ENCODE data around the gene PLCH2.

PLCH2 gene

DNA sequence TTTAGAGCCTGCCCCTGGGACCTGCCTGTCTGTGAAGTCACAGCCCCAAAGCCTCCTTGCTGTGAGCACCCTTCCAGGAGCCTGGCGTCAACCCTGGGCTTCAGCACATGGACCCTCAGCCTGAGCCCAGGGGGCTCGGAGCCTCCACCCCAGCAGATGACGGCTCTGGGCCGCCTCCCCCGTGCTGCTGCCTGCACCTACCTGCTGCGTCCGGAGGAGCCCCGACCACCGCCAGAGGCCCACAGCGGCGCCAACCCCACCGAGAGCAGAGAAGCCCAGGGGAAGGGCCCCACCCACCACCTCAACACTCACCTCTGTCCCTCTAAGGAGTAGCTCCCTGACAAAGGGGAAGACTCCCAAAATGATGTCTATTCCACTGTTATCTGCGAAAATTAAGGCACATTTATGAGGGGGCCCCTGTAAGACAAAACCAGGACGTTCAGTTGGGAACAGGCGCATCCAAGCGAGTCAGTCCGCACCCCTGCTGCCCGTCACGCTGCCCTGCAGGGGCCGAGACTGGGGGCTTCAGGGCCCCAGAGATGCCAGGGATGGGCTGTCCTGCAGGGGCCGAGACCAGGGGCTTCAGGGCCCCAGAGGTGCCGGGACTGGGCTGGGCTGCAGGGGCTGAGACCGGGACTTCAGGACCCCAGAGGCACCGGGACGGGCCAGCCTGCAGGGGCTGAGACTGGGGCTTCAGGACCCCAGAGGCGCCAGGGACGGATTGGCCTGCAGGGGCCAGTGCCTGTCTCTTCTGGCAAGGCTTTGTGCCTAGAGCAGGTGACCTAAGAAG is 34.5 kb downstream of the PLCH2 start:
- Histone ChIP-seq H4K20me1 (ENCODE audit: control insufficient read depth, insufficient read depth, low read depth, low read length) (no peaks in the 10 kb centered on the region), H3K4me2 (ENCODE audit: low read length) (no peak overlapping the region), H3F3A (ENCODE audit: control insufficient read depth, insufficient read depth) (no peaks in the 10 kb centered on the region), H3K79me2 (ENCODE audit: control insufficient read depth, low read length) (no peaks in the 10 kb centered on the region), H3K4me3 (ENCODE audit: low read length) (no peak overlapping the region), H3K9me3 (ENCODE audit: control insufficient read depth, insufficient read depth, low read length) (no peaks in the 10 kb centered on the region), H3K27ac (ENCODE audit: low read depth, low read length) (no peak overlapping the region), H3K36me3 (ENCODE audit: control insufficient read depth, low read length) (peaks cover 55% of the 10 kb centered on the region), H3K27me3 (ENCODE audit: control insufficient read depth, low read length) (no peaks in the 10 kb centered on the region), H3K4me1 (ENCODE audit: control insufficient read depth, low read length) (no peaks in the 10 kb centered on the region), H3K9me2 (replicated peaks; ENCODE audit: control insufficient read depth, low read length) (no peaks in the 10 kb centered on the region)
- TF ChIP-seq CTCF (IDR thresholded peaks at IDR 0.05; ENCODE audit: low read depth, low read length, poor library complexity, severe bottlenecking) = no peak
- TF ChIP-seq EZH2phosphoT487 (IDR thresholded peaks at IDR 0.05; ENCODE audit: borderline replicate concordance, low read length) = no peak

DNA sequence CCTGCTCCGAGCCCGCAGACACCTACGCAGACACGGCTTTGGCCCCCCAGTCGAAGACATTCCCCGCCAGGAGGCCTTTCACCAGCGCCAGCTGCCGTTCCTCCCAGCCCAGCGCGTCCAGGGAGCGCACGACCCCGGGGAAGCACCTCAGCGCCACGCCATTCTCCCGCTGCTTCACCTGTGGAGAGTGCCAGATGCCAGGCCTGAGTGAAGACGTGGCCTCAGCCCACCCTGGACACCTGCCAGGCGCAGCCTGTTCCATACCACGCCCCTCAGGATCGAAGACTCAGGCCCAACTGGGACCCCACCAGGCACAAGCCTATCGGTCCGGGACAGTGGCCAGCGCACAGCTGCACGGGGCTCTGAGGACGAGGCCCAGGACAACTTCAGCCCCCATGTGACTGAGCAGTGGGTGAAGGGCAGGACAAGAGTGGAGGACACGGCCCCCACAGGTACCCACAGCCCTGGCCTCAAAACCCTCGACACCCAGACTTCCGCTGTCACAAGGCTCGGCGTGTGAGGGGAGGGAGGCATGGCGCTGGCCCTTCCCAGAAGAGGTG is 36.9 kb downstream of the PLCH2 start:
- no peaks in the 10 kb centered on the region for H3K9me2 ChIP-seq (replicated peaks; ENCODE audit: control insufficient read depth, low read length)
- no peaks in the 10 kb centered on the region for H3K27me3 ChIP-seq (ENCODE audit: control insufficient read depth, low read length)
- H3K79me2 ChIP-seq (ENCODE audit: control insufficient read depth, low read length) = no peaks in the 10 kb centered on the region
- H3K4me2 ChIP-seq (ENCODE audit: low read length) = no peak overlapping the region
- H3K9me3 ChIP-seq (ENCODE audit: control insufficient read depth, insufficient read depth, low read length) = no peaks in the 10 kb centered on the region
- peaks cover 75% of the 10 kb centered on the region for H3K36me3 ChIP-seq (ENCODE audit: control insufficient read depth, low read length)
- TF ChIP-seq CTCF (IDR thresholded peaks at IDR 0.05; ENCODE audit: low read depth, low read length, poor library complexity, severe bottlenecking) = no peak
- no peak for TF ChIP-seq EZH2phosphoT487 (IDR thresholded peaks at IDR 0.05; ENCODE audit: borderline replicate concordance, low read length)
- H3K4me1 ChIP-seq (ENCODE audit: control insufficient read depth, low read length) = no peaks in the 10 kb centered on the region
- no peaks in the 10 kb centered on the region for H3F3A ChIP-seq (ENCODE audit: control insufficient read depth, insufficient read depth)
- H3K27ac ChIP-seq (ENCODE audit: low read depth, low read length) = no peak overlapping the region
- no peak overlapping the region for H3K4me3 ChIP-seq (ENCODE audit: low read length)
- H4K20me1 ChIP-seq (ENCODE audit: control insufficient read depth, insufficient read depth, low read depth, low read length) = no peaks in the 10 kb centered on the region

GRCh38 chr1:2513939-2514652 is 38.0 kb downstream of the PLCH2 start:
- H3K27me3 ChIP-seq (ENCODE audit: control insufficient read depth, low read length) = no peaks in the 10 kb centered on the region
- no peak overlapping the region for H3K4me3 ChIP-seq (ENCODE audit: low read length)
- H3K79me2 ChIP-seq (ENCODE audit: control insufficient read depth, low read length) = no peaks in the 10 kb centered on the region
- H4K20me1 ChIP-seq (ENCODE audit: control insufficient read depth, insufficient read depth, low read depth, low read length) = no peaks in the 10 kb centered on the region
- H3K27ac ChIP-seq (ENCODE audit: low read depth, low read length) = no peak overlapping the region
- no peak overlapping the region for H3K4me2 ChIP-seq (ENCODE audit: low read length)
- H3F3A ChIP-seq (ENCODE audit: control insufficient read depth, insufficient read depth) = no peaks in the 10 kb centered on the region
- no peaks in the 10 kb centered on the region for H3K9me3 ChIP-seq (ENCODE audit: control insufficient read depth, insufficient read depth, low read length)
- TF ChIP-seq EZH2phosphoT487 (IDR thresholded peaks at IDR 0.05; ENCODE audit: borderline replicate concordance, low read length) (no peak), CTCF (IDR thresholded peaks at IDR 0.05; ENCODE audit: low read depth, low read length, poor library complexity, severe bottlenecking) (no peak)
- no peaks in the 10 kb centered on the region for H3K4me1 ChIP-seq (ENCODE audit: control insufficient read depth, low read length)
- H3K9me2 ChIP-seq (replicated peaks; ENCODE audit: control insufficient read depth, low read length) = no peaks in the 10 kb centered on the region
- H3K36me3 ChIP-seq (ENCODE audit: control insufficient read depth, low read length) = peaks cover 82% of the 10 kb centered on the region

Measured in DOHH2 (cell line).